HepG2 (cell line): Measurements from ENCODE around the gene LAMA5. TPM values are rescaled to one million over a fixed set of nuclear protein-coding genes. Genes with fewer than 3 reads are reported as not detected.
A peak's percentile ranks its signal among the peaks of the same experiment; 100 is the strongest.

Source experiments
- BHLHE40 ChIP-seq: IDR thresholded peaks from 2 replicates; pipeline ENCODE4 v1.6.1; 2011; ENCODE audit warnings: low read length, improper control_type of control experiment
- DNMT3B ChIP-seq: conservative IDR thresholded peaks from 2 replicates; pipeline ENCODE4 v1.6.1; 2016; ENCODE audit warnings: missing biosample characterization, control low read depth
- FOSL2 ChIP-seq: sonication (generic); formaldehyde crosslinking; IDR thresholded peaks from 2 replicates; pipeline ENCODE4 v1.4.0; 2020; ENCODE audit warnings: missing genetic modification reagents
- FOXA3 ChIP-seq: IDR thresholded peaks from 2 replicates; pipeline ENCODE4 v1.6.1; 2016; ENCODE audit warnings: missing genetic modification reagents, missing compliant biosample characterization
- GATAD1 ChIP-seq: IDR thresholded peaks from 2 replicates; pipeline ENCODE4 v1.6.1; 2016; ENCODE audit warnings: missing genetic modification reagents, missing compliant biosample characterization
- GPBP1L1 ChIP-seq: sonication (generic); formaldehyde crosslinking; IDR thresholded peaks from 2 replicates; pipeline ENCODE4 v1.5.0; 2020; ENCODE audit warnings: mild to moderate bottlenecking, missing genetic modification reagents
- HNRNPH1 ChIP-seq: fragments of 200-400 bp; formaldehyde crosslinking; optimal IDR thresholded peaks from 2 replicates; pipeline ENCODE3; 2017; ENCODE audit warnings: mild to moderate bottlenecking, low read depth, low read length
- IKZF5 ChIP-seq: IDR thresholded peaks from 2 replicates; pipeline ENCODE4 v1.6.1; 2018; ENCODE audit warnings: missing genetic modification reagents, mild to moderate bottlenecking, missing compliant biosample characterization
- ISL2 ChIP-seq: sonication (generic); formaldehyde crosslinking; IDR thresholded peaks from 2 replicates; pipeline ENCODE4 v1.5.0; 2020; ENCODE audit warnings: missing genetic modification reagents
- KLF13 ChIP-seq: sonication (generic); formaldehyde crosslinking; IDR thresholded peaks from 2 replicates; pipeline ENCODE4 v1.4.0; 2020; ENCODE audit warnings: mild to moderate bottlenecking, missing genetic modification reagents
- MNT ChIP-seq: fragments of 450-650 bp; IDR thresholded peaks from 2 replicates; pipeline ENCODE4 v1.6.1; 2016
- SMAD9 ChIP-seq: sonication (generic); formaldehyde crosslinking; IDR thresholded peaks from 2 replicates; pipeline ENCODE4 v1.5.1; 2020; ENCODE audit warnings: mild to moderate bottlenecking, missing genetic modification reagents
- SNAPC2 ChIP-seq: sonication (generic); formaldehyde crosslinking; IDR thresholded peaks from 2 replicates; pipeline ENCODE4 v1.8.1; 2022; ENCODE audit warnings: mild to moderate bottlenecking, missing genetic modification reagents
- ZBTB21 ChIP-seq: sonication (generic); formaldehyde crosslinking; IDR thresholded peaks from 2 replicates; pipeline ENCODE4 v1.4.0; 2020; ENCODE audit warnings: missing genetic modification reagents
- ZFP36L1 ChIP-seq: sonication (generic); formaldehyde crosslinking; IDR thresholded peaks from 2 replicates; pipeline ENCODE4 v1.8.0; 2022; ENCODE audit warnings: mild to moderate bottlenecking, missing genetic modification reagents, moderate library complexity
- ZMYM4 ChIP-seq: sonication (generic); formaldehyde crosslinking; IDR thresholded peaks from 2 replicates; pipeline ENCODE4 v1.8.1; 2023; ENCODE audit warnings: mild to moderate bottlenecking, missing genetic modification reagents
- ZNF207 ChIP-seq: fragments of 450-650 bp; IDR thresholded peaks from 2 replicates; pipeline ENCODE4 v1.6.1; 2016; ENCODE audit warnings: antibody characterized with exemption, borderline replicate concordance
- ZNF235 ChIP-seq: sonication (generic); formaldehyde crosslinking; IDR thresholded peaks from 2 replicates; pipeline ENCODE4 v1.8.1; 2023; ENCODE audit warnings: mild to moderate bottlenecking, missing genetic modification reagents, borderline replicate concordance
- ZNF430 ChIP-seq: sonication (generic); formaldehyde crosslinking; IDR thresholded peaks from 2 replicates; pipeline ENCODE4 v1.9.0; 2021; ENCODE audit warnings: mild to moderate bottlenecking, missing genetic modification reagents
- ZNF572 ChIP-seq: sonication (generic); formaldehyde crosslinking; IDR thresholded peaks from 2 replicates; pipeline ENCODE4 v1.5.1; 2020; ENCODE audit warnings: mild to moderate bottlenecking, missing genetic modification reagents
- ZNF772 ChIP-seq: sonication (generic); formaldehyde crosslinking; IDR thresholded peaks from 2 replicates; pipeline ENCODE4 v1.5.0; 2020; ENCODE audit warnings: mild to moderate bottlenecking, missing genetic modification reagents
- ZNF782 ChIP-seq: sonication (generic); formaldehyde crosslinking; IDR thresholded peaks from 2 replicates; pipeline ENCODE4 v1.4.0; 2020; ENCODE audit warnings: missing genetic modification reagents, mild to moderate bottlenecking, borderline replicate concordance
- polyA plus RNA-seq, 8 experiments: library from polyadenylated mRNA; depleted of rRNA in 3 of 8; stranded (reverse) in 7 of 8; unstranded in 1 of 8; fragments of >200 nt; fragmentation: Illumina TruSeq in 4 of 8; extraction: Trizol in 4 of 8; gene quantifications; 2 replicates each; pipeline versions ENCODE4 v1.2.1 to v1.2.3, GENCODE V29; 2011 to 2016; ENCODE audit warnings: low read depth in 4 of 8, missing spikeins in 1 of 8, mixed read lengths in 1 of 8; ENCODE audit not compliant: insufficient read depth in 1 of 8
- total RNA-seq, 5 experiments: library from RNA; depleted of rRNA; stranded (reverse); fragments of >200 nt; fragmentation: Illumina TruSeq; extraction: Trizol; gene quantifications; 2 replicates each; pipeline ENCODE4 v1.2.3, GENCODE V29; 2016; ENCODE audit warnings: low read depth in 1 of 5
- TF ChIP-seq, protein P1 (sequence below): sonication (generic); formaldehyde crosslinking; IDR thresholded peaks from 2 replicates; pipeline ENCODE4 v1.4.0; 2020; ENCODE audit warnings: missing genetic modification reagents
- TF ChIP-seq, protein P2 (sequence below): sonication (generic); formaldehyde crosslinking; IDR thresholded peaks from 2 replicates; pipeline ENCODE4 v1.8.0; 2023; ENCODE audit warnings: mild to moderate bottlenecking, missing genetic modification reagents
- TF ChIP-seq, protein P3 (sequence below): sonication (generic); formaldehyde crosslinking; IDR thresholded peaks from 2 replicates; pipeline ENCODE4 v1.8.1; 2023; ENCODE audit warnings: missing genetic modification reagents, mild to moderate bottlenecking, borderline replicate concordance

The LAMA5 gene
- total and polyA plus RNA-seq, 2 of the 13 experiments (the other 11 are each of a cell fraction or from before 2014, with no cell fraction given), result 21.0 to 44.7 TPM

DNA sequence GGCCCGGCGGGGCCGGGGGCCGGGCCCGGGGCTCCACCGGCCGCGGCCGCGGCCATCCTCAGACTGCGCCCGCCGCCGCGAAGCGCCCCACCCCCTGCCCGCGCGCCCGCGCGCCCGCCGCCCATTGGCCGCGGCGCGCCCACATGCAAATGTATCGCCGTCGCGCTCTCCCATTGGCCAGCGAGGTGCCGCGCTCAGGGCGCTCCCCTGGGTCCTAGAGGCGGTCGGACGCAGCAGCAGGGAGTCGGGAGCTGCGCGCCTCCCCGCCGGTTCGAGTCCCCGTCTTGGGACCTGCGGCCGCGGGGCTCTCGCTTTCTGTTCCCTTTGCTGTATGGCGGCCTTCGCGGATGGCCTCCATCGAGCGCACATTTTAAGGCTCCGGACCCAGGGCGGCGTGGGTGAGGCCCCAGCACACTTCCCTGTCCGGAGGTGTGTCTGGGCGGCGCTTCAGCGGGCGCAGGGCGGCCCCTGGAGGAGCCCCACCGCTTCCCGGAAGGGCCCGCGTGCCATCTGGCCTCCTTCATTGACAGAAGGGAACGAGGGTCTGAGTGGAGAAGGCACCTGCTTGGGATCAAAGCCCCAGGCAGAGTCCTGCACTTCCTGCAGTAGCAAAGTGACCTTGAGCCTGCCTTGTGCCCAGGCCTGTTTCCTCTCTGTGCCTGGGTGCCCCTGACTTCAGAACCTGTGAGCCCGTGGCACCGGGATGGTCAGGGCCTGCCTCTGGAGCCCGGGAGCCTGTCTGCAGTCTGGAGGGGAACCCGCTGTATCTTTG, 40.3 kb upstream of the LAMA5 start, which contains the start of gene CABLES2 (continued):
- TF ChIP-seq ZNF235 (peak; percentile 91; the same call in 1 of the 2 replicates), KLF13 (CRISPR knock-in tag) (no peak), HNRNPH1 (no peak), FOSL2 (CRISPR knock-in tag) (peak; percentile 40; the same call in 1 of the 2 replicates), ZNF572 (peak; percentile 99), GPBP1L1 (CRISPR knock-in tag) (no peak), GATAD1 (CRISPR knock-in tag) (peak; percentile 74), DNMT3B (no peak), IKZF5 (CRISPR knock-in tag) (peak; percentile 78; the same call in 1 of the 2 replicates), SMAD9 (CRISPR knock-in tag) (no peak), SNAPC2 (CRISPR knock-in tag) (peak; percentile 99), ZFP36L1 (no peak), ZNF782 (CRISPR knock-in tag) (peak; percentile 89; the same call in 1 of the 2 replicates), ZNF772 (CRISPR knock-in tag) (peak; percentile 83), ZNF430 (CRISPR knock-in tag) (0 out of 2 replicates have a peak, but pooled peaks have one; percentile 82), FOXA3 (CRISPR knock-in tag) (peak; percentile 64), ZNF207 (no peak), MNT (no peak), ZBTB21 (CRISPR knock-in tag) (peak; percentile 36; the same call in 1 of the 2 replicates), BHLHE40 (peak; percentile 59; the same call in 1 of the 2 replicates), ISL2 (peak; percentile 89), ZMYM4 (peak; percentile 97)
- TF ChIP-seq, protein P1, sequence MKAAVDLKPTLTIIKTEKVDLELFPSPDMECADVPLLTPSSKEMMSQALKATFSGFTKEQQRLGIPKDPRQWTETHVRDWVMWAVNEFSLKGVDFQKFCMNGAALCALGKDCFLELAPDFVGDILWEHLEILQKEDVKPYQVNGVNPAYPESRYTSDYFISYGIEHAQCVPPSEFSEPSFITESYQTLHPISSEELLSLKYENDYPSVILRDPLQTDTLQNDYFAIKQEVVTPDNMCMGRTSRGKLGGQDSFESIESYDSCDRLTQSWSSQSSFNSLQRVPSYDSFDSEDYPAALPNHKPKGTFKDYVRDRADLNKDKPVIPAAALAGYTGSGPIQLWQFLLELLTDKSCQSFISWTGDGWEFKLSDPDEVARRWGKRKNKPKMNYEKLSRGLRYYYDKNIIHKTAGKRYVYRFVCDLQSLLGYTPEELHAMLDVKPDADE (CRISPR knock-in tag), result no peak
- TF ChIP-seq, protein P2, sequence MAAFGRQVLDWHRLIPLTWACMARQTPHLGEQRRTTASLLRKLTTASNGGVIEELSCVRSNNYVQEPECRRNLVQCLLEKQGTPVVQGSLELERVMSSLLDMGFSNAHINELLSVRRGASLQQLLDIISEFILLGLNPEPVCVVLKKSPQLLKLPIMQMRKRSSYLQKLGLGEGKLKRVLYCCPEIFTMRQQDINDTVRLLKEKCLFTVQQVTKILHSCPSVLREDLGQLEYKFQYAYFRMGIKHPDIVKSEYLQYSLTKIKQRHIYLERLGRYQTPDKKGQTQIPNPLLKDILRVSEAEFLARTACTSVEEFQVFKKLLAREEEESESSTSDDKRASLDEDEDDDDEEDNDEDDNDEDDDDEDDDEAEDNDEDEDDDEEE, result peak; percentile 77; the same call in 1 of the 2 replicates
- TF ChIP-seq, protein P3, sequence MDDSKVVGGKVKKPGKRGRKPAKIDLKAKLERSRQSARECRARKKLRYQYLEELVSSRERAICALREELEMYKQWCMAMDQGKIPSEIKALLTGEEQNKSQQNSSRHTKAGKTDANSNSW, result 0 out of 2 replicates have a peak, but pooled peaks have one; percentile 43
